HepG2 (cell line): Measurements from ENCODE around the gene BBS9. TPM values are rescaled to one million over a fixed set of nuclear protein-coding genes. Genes with fewer than 3 reads are reported as not detected.

Experiments used
- ATAC-seq: fragments of 200-7000 bp; cut with Tn5 transposase; 3 replicates; pipeline ENCODE4 v1.9.1; 2020; ENCODE audit warnings: mild to moderate bottlenecking, moderate library complexity
- BruUV-seq: library from RNA; stranded (reverse); fragments of 400-500 nt; replicated peaks from 2 replicates; lab custom pipeline; 2021; lab: Mats Ljungman, UMichigan
- CTCF ChIA-PET: fragments of 300-600 bp; formaldehyde crosslinking; extraction: SDS; loops from one replicate; lab custom pipeline; 2021; ENCODE audit warnings: low total read pairs, inconsistent platforms, low intra/inter-chr PET ratio; lab: Yijun Ruan, JAX
- POLR2A ChIA-PET: fragments of 350-600 bp; sonication (Branson Sonifier 250); formaldehyde crosslinking; loops from one replicate; lab custom pipeline; 2020; ENCODE audit warnings: antibody characterized with exemption, inconsistent platforms; lab: Yijun Ruan, JAX
- DNase-seq: peaks from one replicate; pipeline ENCODE4 v3.0.0-alpha.2; 2015; ENCODE audit warnings: low spot score
- FAIRE-seq: peaks from 3 replicates; lab custom pipeline; 2011; peaks lifted over from hg19 to GRCh38; lab: Jason Lieb, UNC
- H2AFZ ChIP-seq: one replicate; pipeline ENCODE4 v1.6.1; 2011; ENCODE audit warnings: low read length, inconsistent platforms
- H3K27ac ChIP-seq: fragments of 300-600 bp; 3 replicates; pipeline ENCODE4 v1.8.0; 2011; ENCODE audit warnings: mixed run types, mild to moderate bottlenecking, mixed read lengths, low read length, inconsistent platforms; ENCODE audit not compliant: insufficient read depth; ENCODE audit errors: extremely low read length
- H3K27me3 ChIP-seq, 2 experiments: fragments of 200-600 bp in 1 of 2; 2 replicates in 1 of 2; 3 replicates in 1 of 2; pipeline versions ENCODE4 v1.6.0 to v1.8.0; 2011; ENCODE audit warnings: low read length in 2 of 2, mild to moderate bottlenecking in 2 of 2, moderate library complexity in 2 of 2, inconsistent platforms in 1 of 2; ENCODE audit not compliant: insufficient read depth in 2 of 2, control insufficient read depth in 1 of 2
- H3K36me3 ChIP-seq, 2 experiments: fragments of 200-600 bp in 1 of 2; replicated peaks in 1 of 2; 2 replicates in 1 of 2; 3 replicates in 1 of 2; pipeline versions ENCODE4 v1.5.1 to v1.8.0; 2011; ENCODE audit warnings: low read length in 2 of 2, inconsistent platforms in 1 of 2; ENCODE audit not compliant: insufficient read depth in 2 of 2, control insufficient read depth in 1 of 2
- H3K4me1 ChIP-seq: 2 replicates; pipeline ENCODE4 v1.5.1; 2012; ENCODE audit warnings: low read length, inconsistent platforms; ENCODE audit not compliant: insufficient read depth
- H3K4me2 ChIP-seq: 2 replicates; pipeline ENCODE4 v1.6.0; 2011; ENCODE audit warnings: low read depth, low read length, inconsistent platforms
- H3K4me3 ChIP-seq, 3 experiments: fragments of 200-600 bp in 1 of 3; sonication (generic), shearing (Covaris generic) in 1 of 3; replicated peaks in 1 of 3; 2 replicates each; pipeline ENCODE4 v1.5.1; 2011 to 2016; ENCODE audit warnings: low read length in 3 of 3, inconsistent platforms in 2 of 3, low read depth in 2 of 3, mild to moderate bottlenecking in 2 of 3, control low read depth in 1 of 3, mixed read lengths in 1 of 3; ENCODE audit not compliant: insufficient read depth in 1 of 3
- H3K79me2 ChIP-seq: one replicate; pipeline ENCODE4 v1.6.1; 2011; ENCODE audit warnings: low read length, inconsistent platforms; ENCODE audit not compliant: insufficient read depth
- H3K9ac ChIP-seq: 2 replicates; pipeline ENCODE4 v1.6.0; 2011; ENCODE audit warnings: mild to moderate bottlenecking, low read depth, low read length, inconsistent platforms; ENCODE audit not compliant: insufficient read depth
- H3K9me3 ChIP-seq: 2 replicates; pipeline ENCODE4 v1.5.1; 2012; ENCODE audit warnings: mild to moderate bottlenecking, low read length
- H4K20me1 ChIP-seq: 2 replicates; pipeline ENCODE4 v1.6.0; 2011; ENCODE audit warnings: inconsistent platforms, mild to moderate bottlenecking, low read length, moderate library complexity; ENCODE audit not compliant: insufficient read depth
- CBFB ChIP-seq: sonication (generic); formaldehyde crosslinking; IDR thresholded peaks from 2 replicates; pipeline ENCODE4 v1.4.0; 2020; ENCODE audit warnings: missing genetic modification reagents
- GLMP ChIP-seq: sonication (generic); formaldehyde crosslinking; IDR thresholded peaks from 2 replicates; pipeline ENCODE4 v1.9.0; 2021; ENCODE audit warnings: missing genetic modification reagents, mild to moderate bottlenecking, borderline replicate concordance
- IKZF5 ChIP-seq: IDR thresholded peaks from 2 replicates; pipeline ENCODE4 v1.6.1; 2018; ENCODE audit warnings: missing genetic modification reagents, mild to moderate bottlenecking, missing compliant biosample characterization
- KDM4B ChIP-seq: sonication (generic); formaldehyde crosslinking; IDR thresholded peaks from 2 replicates; pipeline ENCODE4 v1.4.0; 2020; ENCODE audit warnings: missing genetic modification reagents
- MZF1 ChIP-seq: sonication (generic); formaldehyde crosslinking; IDR thresholded peaks from 2 replicates; pipeline ENCODE4 v1.8.1; 2023; ENCODE audit warnings: mild to moderate bottlenecking, missing genetic modification reagents, borderline replicate concordance
- ZBTB7B ChIP-seq: sonication (generic); formaldehyde crosslinking; IDR thresholded peaks from 2 replicates; pipeline ENCODE4 v1.4.0; 2020; ENCODE audit warnings: missing genetic modification reagents
- ZNF10 ChIP-seq: sonication (generic); formaldehyde crosslinking; IDR thresholded peaks from 2 replicates; pipeline ENCODE4 v1.4.0; 2020; ENCODE audit warnings: mild to moderate bottlenecking, low read depth, missing genetic modification reagents, borderline replicate concordance
- ZNF629 ChIP-seq: sonication (generic); formaldehyde crosslinking; conservative IDR thresholded peaks from 2 replicates; pipeline ENCODE4 v1.5.0; 2020; ENCODE audit warnings: missing genetic modification reagents
- ZNF746 ChIP-seq: sonication (generic); formaldehyde crosslinking; IDR thresholded peaks from 2 replicates; pipeline ENCODE4 v1.8.0; 2022; ENCODE audit warnings: mild to moderate bottlenecking, missing genetic modification reagents
- WGBS: methylation state at CpG from one replicate; pipeline ENCODE4 v1.1.6; 2017; ENCODE audit warnings: low lambda C conversion rate; 5-methylcytosine and 5-hydroxymethylcytosine counted together
- in situ Hi-C: cut with HindIII; loops from 2 replicates; pipeline ENCODE4 v1.10.0; 2017; ENCODE audit warnings: low pct_unique_long_range_greater_than_20kb; ENCODE audit not compliant: extremely low pct_ligation_motif_present
- intact Hi-C: fragments of 100-400 bp; cut with micrococcal nuclease; formaldehyde crosslinking; loops from one replicate; pipeline ENCODE4 v1.10.0; 2022; ENCODE audit not compliant: unreplicated experiment
- polyA plus RNA-seq, 8 experiments: library from polyadenylated mRNA; depleted of rRNA in 3 of 8; stranded (reverse) in 7 of 8; unstranded in 1 of 8; fragments of >200 nt; fragmentation: Illumina TruSeq in 4 of 8; extraction: Trizol in 4 of 8; gene quantifications; 2 replicates each; pipeline versions ENCODE4 v1.2.1 to v1.2.3, GENCODE V29; 2011 to 2016; ENCODE audit warnings: low read depth in 4 of 8, missing spikeins in 1 of 8, mixed read lengths in 1 of 8; ENCODE audit not compliant: insufficient read depth in 1 of 8
- total RNA-seq, 5 experiments: library from RNA; depleted of rRNA; stranded (reverse); fragments of >200 nt; fragmentation: Illumina TruSeq; extraction: Trizol; gene quantifications; 2 replicates each; pipeline ENCODE4 v1.2.3, GENCODE V29; 2016; ENCODE audit warnings: low read depth in 1 of 5
- TF ChIP-seq, protein P1 (sequence below): IDR thresholded peaks from 2 replicates; pipeline ENCODE4 v1.6.1; 2016; ENCODE audit warnings: control low read depth

BBS9 gene
- total and polyA plus RNA-seq, 2 of the 13 experiments (the other 11 are each of a cell fraction or from before 2014, with no cell fraction given) = 5.1 to 7.8 TPM

DNA sequence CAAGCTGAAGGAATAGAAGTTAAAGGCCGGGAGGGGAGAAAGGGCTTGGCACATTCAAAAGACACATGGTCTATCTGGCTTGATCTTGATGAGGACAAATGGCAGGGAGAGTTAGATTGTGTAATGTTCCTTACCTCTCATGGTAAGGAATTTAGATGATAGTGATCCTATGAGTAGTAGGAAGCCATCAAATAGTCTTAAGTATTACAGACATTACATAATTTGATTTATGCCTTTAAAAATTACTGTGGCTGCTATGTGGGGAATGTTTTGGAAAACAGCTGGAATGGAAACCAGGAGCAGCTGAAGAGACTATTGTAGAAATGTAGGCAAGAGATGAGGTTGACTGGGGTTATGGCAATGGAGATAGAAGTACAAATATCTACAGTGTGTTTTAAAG, 424.7 kb downstream of the BBS9 start:
- Histone ChIP-seq H2AFZ (no peak overlapping the region), H3K27me3 (no peaks in the 10 kb centered on the region), H3K36me3 (no peaks in the 10 kb centered on the region), H3K4me1 (peaks cover 5% of the 10 kb centered on the region; the same call in 1 of the 2 replicates), H4K20me1 (no peaks in the 10 kb centered on the region), H3K9ac (no peak overlapping the region), H3K4me2 (no peak overlapping the region), H3K9me3 (no peaks in the 10 kb centered on the region), H3K27ac (no peak overlapping the region), H3K79me2 (no peaks in the 10 kb centered on the region), H3K4me3 (no peak overlapping the region)
- ChIA-PET CTCF (no interaction called here), POLR2A (no interaction called here)
- WGBS = 72% methylated on average over 1 of the region's 1 CpG
- intact Hi-C loops = no loop called here
- DNase-seq (no peak), ATAC-seq (no peak), FAIRE-seq (no peak)
- no TSS peak for BruUV-seq
- in situ Hi-C loops = no loop called here
- no peak for TF ChIP-seq IKZF5
- no peak for TF ChIP-seq ZBTB7B (CRISPR knock-in tag)
- TF ChIP-seq KDM4B (CRISPR knock-in tag) = no peak
- TF ChIP-seq ZNF629 = no peak
- no peak for TF ChIP-seq ZNF746 (CRISPR knock-in tag)
- TF ChIP-seq, protein P1, sequence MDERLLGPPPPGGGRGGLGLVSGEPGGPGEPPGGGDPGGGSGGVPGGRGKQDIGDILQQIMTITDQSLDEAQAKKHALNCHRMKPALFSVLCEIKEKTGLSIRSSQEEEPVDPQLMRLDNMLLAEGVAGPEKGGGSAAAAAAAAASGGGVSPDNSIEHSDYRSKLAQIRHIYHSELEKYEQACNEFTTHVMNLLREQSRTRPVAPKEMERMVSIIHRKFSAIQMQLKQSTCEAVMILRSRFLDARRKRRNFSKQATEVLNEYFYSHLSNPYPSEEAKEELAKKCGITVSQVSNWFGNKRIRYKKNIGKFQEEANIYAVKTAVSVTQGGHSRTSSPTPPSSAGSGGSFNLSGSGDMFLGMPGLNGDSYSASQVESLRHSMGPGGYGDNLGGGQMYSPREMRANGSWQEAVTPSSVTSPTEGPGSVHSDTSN (CRISPR knock-in tag) = no peak
- no peak for TF ChIP-seq ZNF10 (CRISPR knock-in tag)
- no peak for TF ChIP-seq MZF1
- TF ChIP-seq CBFB = no peak
- no peak for TF ChIP-seq GLMP (CRISPR knock-in tag)
